Nephron progenitor cell (in vitro differentiated cells): ENCODE data around the gene RAB4A.

ENCODE experiments used
- DNase-seq: peaks from one replicate; pipeline ENCODE4 v3.0.0; 2021
- H3K27ac Mint-ChIP-seq: 2 replicates; pipeline ENCODE4 v1.8.0; 2021; ENCODE audit warnings: mild to moderate bottlenecking, moderate library complexity, mixed read lengths
- H3K27me3 Mint-ChIP-seq: 2 replicates; pipeline ENCODE4 v1.8.0; 2021; ENCODE audit warnings: mild to moderate bottlenecking, low read depth, mixed read lengths; ENCODE audit not compliant: poor library complexity
- H3K36me3 Mint-ChIP-seq: 2 replicates; pipeline ENCODE4 v1.8.0; 2021; ENCODE audit warnings: low read depth, mixed read lengths
- H3K4me1 Mint-ChIP-seq: 2 replicates; pipeline ENCODE4 v1.8.0; 2021; ENCODE audit warnings: mixed read lengths
- H3K4me3 Mint-ChIP-seq: 2 replicates; pipeline ENCODE4 v1.8.0; 2021; ENCODE audit warnings: mild to moderate bottlenecking, moderate library complexity, mixed read lengths
- H3K9me3 Mint-ChIP-seq: 2 replicates; pipeline ENCODE4 v1.8.0; 2021; ENCODE audit warnings: mild to moderate bottlenecking, moderate library complexity, mixed read lengths
- TF ChIP-seq, protein P1 (sequence below): fragments of 200-600 bp; sonication (generic); IDR thresholded peaks from 2 replicates; pipeline ENCODE4 v1.5.0; 2021; ENCODE audit warnings: antibody characterized with exemption

RAB4A gene

DNA sequence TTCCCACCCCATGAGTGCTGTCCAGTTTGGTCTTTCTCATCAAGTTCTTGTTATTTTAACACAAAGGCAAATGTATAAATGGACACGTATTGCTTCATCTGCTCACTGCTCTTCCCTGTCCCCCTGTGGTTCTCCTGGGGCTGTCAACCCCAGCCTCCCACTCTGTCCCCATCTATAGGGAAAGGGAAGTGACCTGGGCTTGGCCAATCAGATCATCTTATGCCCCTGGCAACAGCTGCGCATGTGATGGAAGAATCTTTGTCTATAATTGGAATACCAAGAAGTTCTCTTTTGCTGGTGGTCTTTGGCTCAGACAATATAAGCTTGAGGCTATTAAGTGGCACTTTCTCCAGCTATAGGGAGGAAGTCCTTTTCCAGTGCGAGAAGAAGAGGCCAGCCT, 76.6 kb downstream of the RAB4A start:
- H3K27ac Mint-ChIP-seq, result no peak overlapping the region
- H3K27me3 Mint-ChIP-seq, result peaks cover 70% of the 10 kb centered on the region
- H3K36me3 Mint-ChIP-seq, result no peaks in the 10 kb centered on the region
- DNase-seq, result no peak
- H3K4me1 Mint-ChIP-seq, result peaks cover 7% of the 10 kb centered on the region
- H3K9me3 Mint-ChIP-seq, result peaks cover 4% of the 10 kb centered on the region
- H3K4me3 Mint-ChIP-seq, result no peak overlapping the region
- TF ChIP-seq, protein P1, sequence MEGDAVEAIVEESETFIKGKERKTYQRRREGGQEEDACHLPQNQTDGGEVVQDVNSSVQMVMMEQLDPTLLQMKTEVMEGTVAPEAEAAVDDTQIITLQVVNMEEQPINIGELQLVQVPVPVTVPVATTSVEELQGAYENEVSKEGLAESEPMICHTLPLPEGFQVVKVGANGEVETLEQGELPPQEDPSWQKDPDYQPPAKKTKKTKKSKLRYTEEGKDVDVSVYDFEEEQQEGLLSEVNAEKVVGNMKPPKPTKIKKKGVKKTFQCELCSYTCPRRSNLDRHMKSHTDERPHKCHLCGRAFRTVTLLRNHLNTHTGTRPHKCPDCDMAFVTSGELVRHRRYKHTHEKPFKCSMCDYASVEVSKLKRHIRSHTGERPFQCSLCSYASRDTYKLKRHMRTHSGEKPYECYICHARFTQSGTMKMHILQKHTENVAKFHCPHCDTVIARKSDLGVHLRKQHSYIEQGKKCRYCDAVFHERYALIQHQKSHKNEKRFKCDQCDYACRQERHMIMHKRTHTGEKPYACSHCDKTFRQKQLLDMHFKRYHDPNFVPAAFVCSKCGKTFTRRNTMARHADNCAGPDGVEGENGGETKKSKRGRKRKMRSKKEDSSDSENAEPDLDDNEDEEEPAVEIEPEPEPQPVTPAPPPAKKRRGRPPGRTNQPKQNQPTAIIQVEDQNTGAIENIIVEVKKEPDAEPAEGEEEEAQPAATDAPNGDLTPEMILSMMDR, result no peak

DNA sequence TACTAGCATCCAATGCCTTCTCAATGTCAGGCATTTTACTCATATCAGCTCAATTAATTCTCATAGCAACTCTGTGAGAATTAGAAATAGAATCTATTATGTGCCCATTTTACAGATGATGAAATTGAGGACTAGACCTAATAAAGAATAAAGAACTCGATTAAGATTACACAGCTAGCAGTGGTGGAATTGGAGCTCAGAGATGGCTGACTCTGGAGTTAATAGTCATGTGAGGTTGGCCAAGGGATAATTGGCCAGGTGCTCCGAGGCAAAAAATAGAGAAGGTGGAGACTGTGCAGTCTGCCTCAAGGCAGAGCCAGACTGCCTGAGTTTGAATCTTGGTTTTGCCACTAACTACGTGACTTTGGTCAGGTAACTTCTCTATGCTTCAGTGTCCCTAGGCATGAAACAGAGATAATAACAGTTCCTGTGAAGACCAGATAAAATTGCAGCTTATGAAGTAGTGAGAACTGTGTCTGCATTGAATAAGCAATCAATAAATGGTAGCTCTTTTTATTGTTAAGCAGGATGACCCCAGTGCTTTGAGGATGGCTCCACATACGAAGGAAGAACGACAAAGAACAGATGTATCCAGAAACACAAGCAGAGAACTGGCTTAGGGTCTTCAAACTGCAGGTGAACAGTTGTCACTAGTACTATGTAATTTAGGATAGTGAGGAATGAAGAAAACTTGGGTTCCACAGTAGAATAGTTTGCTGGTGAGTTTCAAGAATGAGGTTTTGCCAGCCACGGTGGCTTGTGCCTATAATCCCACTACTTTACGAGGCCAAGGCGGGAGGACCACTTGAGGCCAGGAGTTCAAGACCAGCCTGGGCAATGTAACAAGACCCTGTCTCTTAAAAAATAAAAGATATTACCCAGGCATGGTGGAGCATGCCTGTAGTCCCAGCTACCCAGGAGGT, 78.8 kb downstream of the RAB4A start:
- Mint-ChIP-seq H3K9me3 (peaks cover 19% of the 10 kb centered on the region), H3K27me3 (peaks cover 67% of the 10 kb centered on the region), H3K4me3 (no peak overlapping the region), H3K27ac (no peak overlapping the region), H3K4me1 (no peaks in the 10 kb centered on the region), H3K36me3 (no peaks in the 10 kb centered on the region)
- no peak for DNase-seq
- TF ChIP-seq, protein P1, result no peak

DNA sequence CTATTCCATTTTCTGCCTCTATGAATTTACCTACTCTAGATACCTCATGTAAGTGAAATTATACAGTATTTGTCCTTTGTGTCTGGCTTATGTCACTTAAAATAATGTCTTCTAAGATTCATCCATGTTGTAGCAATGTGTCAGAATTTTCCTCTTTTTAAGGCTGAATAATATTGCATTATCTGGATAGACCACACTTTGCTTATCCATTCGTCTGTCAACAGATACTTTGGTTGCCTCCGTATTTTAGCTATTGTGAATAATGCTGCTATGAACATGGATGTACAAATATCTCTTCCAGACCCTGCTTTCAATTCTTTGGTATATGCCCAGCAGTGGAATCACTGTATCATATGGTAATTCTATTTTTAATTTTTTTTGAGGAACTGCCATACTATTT, 82.1 kb downstream of the RAB4A start:
- DNase-seq, result no peak
- no peaks in the 10 kb centered on the region for H3K4me1 Mint-ChIP-seq
- H3K27me3 Mint-ChIP-seq, result peaks cover 36% of the 10 kb centered on the region
- H3K9me3 Mint-ChIP-seq, result peaks cover 47% of the 10 kb centered on the region
- no peak overlapping the region for H3K27ac Mint-ChIP-seq
- TF ChIP-seq, protein P1, result no peak
- no peak overlapping the region for H3K4me3 Mint-ChIP-seq
- H3K36me3 Mint-ChIP-seq, result peaks cover 6% of the 10 kb centered on the region

DNA sequence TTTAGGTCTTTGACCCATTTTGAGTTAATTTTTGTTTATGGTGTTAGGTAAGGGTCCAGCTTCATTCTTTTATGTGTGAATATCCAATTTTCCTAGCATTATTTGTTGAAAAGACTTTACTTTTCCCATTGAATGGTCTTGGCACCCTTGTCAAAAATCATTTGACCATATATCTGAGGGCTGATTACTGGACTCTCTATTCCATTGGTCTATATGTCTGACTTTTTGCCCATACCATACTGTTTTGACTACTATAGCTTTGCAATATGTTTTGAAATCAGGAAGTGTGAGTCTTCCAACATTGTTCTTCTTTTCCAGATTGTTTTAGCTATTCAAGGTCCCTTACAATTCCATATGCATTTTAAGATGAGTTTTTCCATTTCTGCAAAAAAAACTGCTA, 83.3 kb downstream of the RAB4A start:
- H3K27me3 Mint-ChIP-seq, result peaks cover 30% of the 10 kb centered on the region
- peaks cover 55% of the 10 kb centered on the region for H3K9me3 Mint-ChIP-seq
- no peaks in the 10 kb centered on the region for H3K4me1 Mint-ChIP-seq
- H3K27ac Mint-ChIP-seq, result no peak overlapping the region
- TF ChIP-seq, protein P1, result no peak
- H3K36me3 Mint-ChIP-seq, result peaks cover 6% of the 10 kb centered on the region
- no peak overlapping the region for H3K4me3 Mint-ChIP-seq
- DNase-seq, result no peak
